Muscle of arm (tissue), 14 donors: ENCODE data around the gene SNTA1. TPM values are rescaled to one million over a fixed set of nuclear protein-coding genes. Genes with fewer than 3 reads are reported as not detected.
A peak's percentile ranks its signal among the peaks of the same experiment; 100 is the strongest.
"Not testable (repeated sequence)": the region's sequence is repeated elsewhere in the genome, so short reads cannot be mapped to it uniquely, and the experiment has no call there.

ENCODE experiments used
- DNase-seq: peaks from one replicate; pipeline ENCODE4 v3.0.0-alpha.2; 2013
- long read RNA-seq, 11 donors: transcript quantifications; one replicate each; lab custom pipeline, GENCODE V29; 2026
- polyA plus RNA-seq, 12 donors: library from polyadenylated mRNA; unstranded; fragments of 120-200 nt; gene quantifications; one replicate each; pipeline ENCODE4 v1.2.1, GENCODE V29; 2013; ENCODE audit not compliant: insufficient read length in 12 of 12

The SNTA1 gene
- 10 to 100 TPM in 11 of 12 donors, not detected in 1; 11.2 to 41.1 (median 28.4) TPM for polyA plus RNA-seq
- long read RNA-seq, donor 1, partial matches to known transcripts: 16 of 19 reads
- long read RNA-seq, donor 1, other reads (novel, unspliced or antisense): 0 of 19 reads
- long read RNA-seq, donor 2, transcript SNTA1-201 (8 exons, 2,342 nt): major isoform, 15 of 15 reads
- long read RNA-seq, donor 2, partial matches to known transcripts: 0 of 15 reads
- long read RNA-seq, donor 2, other reads (novel, unspliced or antisense): 0 of 15 reads
- long read RNA-seq, donor 3, transcript SNTA1-201 (8 exons, 2,342 nt): major isoform, 8 of 8 reads
- long read RNA-seq, donor 3, partial matches to known transcripts: 0 of 8 reads
- long read RNA-seq, donor 3, other reads (novel, unspliced or antisense): 0 of 8 reads
- long read RNA-seq, donor 4, partial matches to known transcripts: 0 of 2 reads
- long read RNA-seq, donor 4, other reads (novel, unspliced or antisense): 0 of 2 reads
- long read RNA-seq, donor 5, transcript SNTA1-201 (8 exons, 2,342 nt): major isoform, 18 of 18 reads
- long read RNA-seq, donor 5, partial matches to known transcripts: 0 of 18 reads
- long read RNA-seq, donor 5, other reads (novel, unspliced or antisense): 0 of 18 reads
- long read RNA-seq, donor 6, transcript SNTA1-201 (8 exons, 2,342 nt): major isoform, 8 of 14 reads
- long read RNA-seq, donor 6, partial matches to known transcripts: 6 of 14 reads
- long read RNA-seq, donor 6, other reads (novel, unspliced or antisense): 0 of 14 reads
- long read RNA-seq, donor 7, partial matches to known transcripts: 0 of 1 reads
- long read RNA-seq, donor 7, other reads (novel, unspliced or antisense): 0 of 1 reads
- long read RNA-seq, donor 8, transcript SNTA1-201 (8 exons, 2,342 nt): major isoform, 13 of 13 reads
- long read RNA-seq, donor 8, partial matches to known transcripts: 0 of 13 reads
- long read RNA-seq, donor 8, other reads (novel, unspliced or antisense): 0 of 13 reads
- long read RNA-seq, donor 9, transcript SNTA1-201 (8 exons, 2,342 nt): major isoform, 5 of 5 reads
- long read RNA-seq, donor 9, partial matches to known transcripts: 0 of 5 reads
- long read RNA-seq, donor 9, other reads (novel, unspliced or antisense): 0 of 5 reads
- long read RNA-seq, donor 10, transcript SNTA1-201 (8 exons, 2,342 nt): major isoform, 14 of 14 reads
- long read RNA-seq, donor 10, partial matches to known transcripts: 0 of 14 reads
- long read RNA-seq, donor 10, other reads (novel, unspliced or antisense): 0 of 14 reads
- long read RNA-seq, donor 11, transcript SNTA1-201 (8 exons, 2,342 nt): major isoform, 12 of 12 reads
- long read RNA-seq, donor 11, partial matches to known transcripts: 0 of 12 reads
- long read RNA-seq, donor 11, other reads (novel, unspliced or antisense): 0 of 12 reads

GRCh38 chr20:33443512-33444239 is at the start of gene SNTA1:
Gene SNTA1, minus strand, starts transcription at chr20:33443763. Its CDS starts 143 bp downstream, at chr20:33443620.
- DNase-seq: peak; percentile 74

- no peak for DNase-seq
These were observed 47.5 kb upstream of the SNTA1 start for GRCh38 chr20:33490934-33491656.

GRCh38 chr20:33490023-33490933 is 46.7 kb upstream of the SNTA1 start, which contains the start of gene CBFA2T2:
Gene CBFA2T2, plus strand, starts transcription at chr20:33490096. Its CDS starts 172 bp downstream, at chr20:33490268.
- DNase-seq: peak; percentile 66

GRCh38 chr20:33489495-33490022 is 46.0 kb upstream of the SNTA1 start:
- DNase-seq: peak; percentile 97

GRCh38 chr20:33488661-33489494 is 45.3 kb upstream of the SNTA1 start:
- DNase-seq: not testable (repeated sequence)

GRCh38 chr20:33488201-33488600 is 44.6 kb upstream of the SNTA1 start:
- no peak for DNase-seq

GRCh38 chr20:33483186-33483585 is 39.6 kb upstream of the SNTA1 start:
- DNase-seq: not testable (repeated sequence)

GRCh38 chr20:33482581-33482980 is 39.0 kb upstream of the SNTA1 start:
- no peak for DNase-seq

GRCh38 chr20:33481431-33481941 is 37.9 kb upstream of the SNTA1 start:
- no peak for DNase-seq

GRCh38 chr20:33480048-33480447 is 36.5 kb upstream of the SNTA1 start:
- no peak for DNase-seq

GRCh38 chr20:33477386-33478234 is 34.0 kb upstream of the SNTA1 start:
- DNase-seq: no peak

- DNase-seq: no peak
These were observed 32.0 kb upstream of the SNTA1 start for GRCh38 chr20:33475381-33476152.

- no peak for DNase-seq
These were observed 31.4 kb upstream of the SNTA1 start for GRCh38 chr20:33474963-33475362.

GRCh38 chr20:33474097-33474873 is 30.7 kb upstream of the SNTA1 start:
- no peak for DNase-seq
